GM12892 (cell line): ENCODE data around the gene SMARCB1.

Source experiments
- DNase-seq: peaks from one replicate; pipeline ENCODE4 v3.0.0; 2011; ENCODE audit not compliant: insufficient read length
- FAIRE-seq: peaks from 2 replicates; lab custom pipeline; 2011; peaks lifted over from hg19 to GRCh38; lab: Jason Lieb, UNC
- POLR2A ChIP-seq: IDR thresholded peaks from 2 replicates; pipeline ENCODE4 v1.6.1; 2011; ENCODE audit warnings: low read depth, low read length, control low read depth
- POLR2AphosphoS5 ChIP-seq: IDR thresholded peaks from 2 replicates; pipeline ENCODE4 v1.6.1; 2011; ENCODE audit warnings: low read depth, low read length, control low read depth
- TAF1 ChIP-seq: IDR thresholded peaks from 2 replicates; pipeline ENCODE4 v1.6.1; 2011; ENCODE audit warnings: low read depth, mild to moderate bottlenecking, control low read depth, low read length, borderline replicate concordance

SMARCB1 gene

GRCh38 chr22:23837496-23837859 is 50.7 kb downstream of the SMARCB1 start:
- peak; percentile 5 for FAIRE-seq
- DNase-seq = no peak
- TF ChIP-seq TAF1 (no peak), POLR2A (0 out of 2 replicates have a peak, but pooled peaks have one; percentile 35), POLR2AphosphoS5 (no peak)

DNA sequence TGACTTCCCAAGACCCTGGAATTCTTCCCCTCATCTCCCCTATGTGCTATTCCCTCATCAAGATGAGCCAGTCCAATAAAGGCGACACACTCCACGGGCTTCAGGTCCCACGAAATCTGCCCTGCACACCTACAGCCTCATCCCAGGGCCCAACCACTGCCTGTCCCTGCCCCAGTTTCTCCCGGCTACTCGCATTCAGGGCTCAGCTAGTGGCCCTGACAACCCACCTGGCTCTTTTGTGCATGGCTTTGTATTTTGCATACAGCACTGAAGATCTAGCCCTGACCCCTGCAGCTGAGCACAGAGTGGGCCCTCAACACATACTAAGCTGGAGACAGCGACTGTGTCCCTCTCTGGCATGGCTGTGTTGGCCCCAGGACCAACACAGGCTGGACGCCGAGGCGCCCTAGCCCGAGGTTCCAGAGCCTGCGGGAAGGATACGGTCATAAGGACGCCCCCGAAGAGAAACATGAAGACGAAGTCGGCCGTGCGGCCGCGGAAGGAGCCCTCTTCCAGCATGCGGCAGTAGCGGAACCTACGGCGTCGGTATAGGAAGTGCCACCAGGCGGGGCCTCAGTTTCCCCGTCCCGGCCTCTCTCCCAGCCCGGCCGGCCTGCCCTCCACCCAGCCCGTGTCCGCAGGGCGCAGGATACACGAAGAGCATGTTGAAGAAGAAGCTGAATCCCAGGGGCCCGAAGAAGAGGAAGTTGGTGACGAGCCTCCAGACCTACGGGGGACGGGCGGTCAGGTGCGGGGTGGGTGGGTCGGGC is 51.3 kb downstream of the SMARCB1 start:
- TF ChIP-seq TAF1 (no peak), POLR2A (no peak), POLR2AphosphoS5 (no peak)
- FAIRE-seq (peak; percentile 36), DNase-seq (no peak)

DNA sequence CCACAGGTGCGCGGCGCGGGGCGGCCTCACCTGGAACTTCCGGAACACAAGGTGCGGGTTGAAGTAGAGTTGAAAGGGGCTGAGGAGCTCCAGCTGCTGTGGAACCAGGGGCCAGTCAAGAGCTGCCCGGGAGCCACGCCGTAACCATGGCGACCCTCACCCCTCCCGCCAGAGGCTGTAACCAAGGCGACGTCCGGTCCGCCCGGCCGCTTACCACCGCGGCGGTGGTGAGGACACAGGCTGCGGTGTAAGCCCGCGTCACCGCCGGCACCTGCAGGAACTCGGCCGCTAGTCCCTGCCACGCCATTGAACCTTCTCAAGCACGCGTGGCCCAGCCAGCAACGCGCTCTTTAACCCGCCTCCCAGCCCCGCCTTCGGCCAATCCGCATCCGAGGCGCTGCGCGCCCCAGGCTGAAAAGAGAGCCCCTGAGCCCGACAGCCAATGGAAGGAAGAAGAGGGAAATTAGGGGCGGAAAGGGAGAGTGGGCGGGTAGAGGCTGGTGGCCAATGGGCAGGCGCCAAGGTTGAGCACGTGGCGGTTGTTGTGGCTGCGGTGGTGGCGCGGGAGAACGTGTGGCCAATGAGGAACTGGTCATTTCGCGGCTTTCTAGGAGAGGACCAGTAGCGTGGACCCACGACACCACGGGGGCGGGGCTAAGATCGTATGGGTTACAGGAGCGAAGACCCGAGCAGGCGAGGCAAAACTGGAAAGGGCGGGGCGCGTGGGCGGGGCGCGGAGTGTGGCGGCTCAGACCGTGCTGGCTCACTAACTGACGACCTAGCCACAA is 52.1 kb downstream of the SMARCB1 start, which contains the start of gene DERL3:
Gene DERL3 (minus strand): TSS at position 326 of the 788 bp plus-strand sequence. CDS start 19 bp downstream, at position 307.
- TF ChIP-seq POLR2A (no peak), POLR2AphosphoS5 (no peak), TAF1 (no peak)
- FAIRE-seq (peak; percentile 100), DNase-seq (peak; percentile 93)

GRCh38 chr22:23840026-23840425 is 53.3 kb downstream of the SMARCB1 start:
- FAIRE-seq = no peak

DNA sequence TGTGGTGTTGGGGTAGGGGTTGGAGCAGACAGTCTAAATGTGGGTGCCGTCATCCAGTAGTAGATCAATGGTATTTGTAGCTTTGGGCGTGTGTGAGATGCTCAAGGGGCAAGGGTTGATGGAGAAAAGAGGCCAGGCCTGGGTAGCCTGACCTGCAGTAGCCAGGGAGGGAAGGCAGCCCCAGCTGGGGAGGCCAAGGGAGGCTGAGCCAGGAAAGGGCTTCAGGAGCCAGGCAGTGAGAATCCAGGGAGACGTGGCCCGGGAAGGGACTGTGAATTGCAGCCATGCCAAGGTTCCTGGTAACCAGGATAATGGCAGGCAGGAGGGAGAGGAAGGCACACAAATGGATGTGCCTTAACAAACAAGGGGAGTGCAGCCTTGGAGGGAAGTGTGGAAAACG is 54.5 kb downstream of the SMARCB1 start:
- DNase-seq (no peak), FAIRE-seq (no peak)
- TF ChIP-seq TAF1 (no peak), POLR2A (no peak), POLR2AphosphoS5 (no peak)

More at GRCh38 chr22:23840026-23840425, 53.3 kb downstream of the SMARCB1 start:
- DNase-seq = no peak
- TF ChIP-seq TAF1 = no peak

GRCh38 chr22:23841736-23842445 is 55.1 kb downstream of the SMARCB1 start:
- DNase-seq = no peak
- TF ChIP-seq POLR2A (no peak), TAF1 (no peak), POLR2AphosphoS5 (no peak)
- no peak for FAIRE-seq

DNA sequence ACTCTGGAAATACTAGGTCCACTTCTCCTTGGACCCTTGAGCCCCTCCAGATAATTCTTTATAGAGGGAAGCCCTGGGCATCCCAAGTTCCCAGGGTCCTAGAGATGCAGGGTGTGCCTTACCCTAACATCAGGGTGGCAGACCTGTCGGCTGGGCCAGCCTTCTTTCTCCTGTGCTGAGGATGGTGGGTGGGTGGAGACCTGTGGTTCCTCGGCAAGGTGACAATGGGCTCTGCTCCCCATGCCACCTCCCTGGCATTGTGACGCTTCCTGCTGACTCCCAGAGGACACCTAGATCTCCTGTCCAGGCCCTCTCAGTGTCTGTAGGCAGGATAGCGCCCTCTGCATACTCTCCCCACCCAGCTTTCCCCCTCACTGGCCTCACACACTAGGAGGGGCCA is 55.8 kb downstream of the SMARCB1 start:
- peak; percentile 72 for FAIRE-seq

GRCh38 chr22:23844739-23845202 is 58.0 kb downstream of the SMARCB1 start:
- FAIRE-seq (no peak), DNase-seq (no peak)
- TF ChIP-seq TAF1 (no peak), POLR2A (no peak), POLR2AphosphoS5 (no peak)

More for the DNA sequence above, 55.8 kb downstream of the SMARCB1 start:
- TF ChIP-seq POLR2A = no peak
- TF ChIP-seq TAF1 = no peak
- TF ChIP-seq POLR2AphosphoS5 = no peak
- DNase-seq = no peak

- FAIRE-seq = peak; percentile 58
- TF ChIP-seq TAF1 (no peak), POLR2A (no peak), POLR2AphosphoS5 (no peak)
- DNase-seq = no peak
Measured at GRCh38 chr22:23845265-23846080, 58.7 kb downstream of the SMARCB1 start.

GRCh38 chr22:23846081-23846469 is 59.3 kb downstream of the SMARCB1 start:
- no peak for FAIRE-seq
- no peak for DNase-seq
- no peak for TF ChIP-seq TAF1
- TF ChIP-seq POLR2AphosphoS5 = no peak
- no peak for TF ChIP-seq POLR2A
